Stimulated activated CD8-positive, alpha-beta memory T cell treated with anti-CD3 and anti-CD28 coated beads, Interleukin-7, amount 100 ng/mL, for 4 hours (primary cell): ENCODE data around the gene RELL1.

Experiments used
- DNase-seq, 2 donors: peaks; one replicate each; pipeline ENCODE4 v3.0.0-alpha.2; 2020; ENCODE audit warnings: low read depth in 2 of 2

The RELL1 gene

DNA sequence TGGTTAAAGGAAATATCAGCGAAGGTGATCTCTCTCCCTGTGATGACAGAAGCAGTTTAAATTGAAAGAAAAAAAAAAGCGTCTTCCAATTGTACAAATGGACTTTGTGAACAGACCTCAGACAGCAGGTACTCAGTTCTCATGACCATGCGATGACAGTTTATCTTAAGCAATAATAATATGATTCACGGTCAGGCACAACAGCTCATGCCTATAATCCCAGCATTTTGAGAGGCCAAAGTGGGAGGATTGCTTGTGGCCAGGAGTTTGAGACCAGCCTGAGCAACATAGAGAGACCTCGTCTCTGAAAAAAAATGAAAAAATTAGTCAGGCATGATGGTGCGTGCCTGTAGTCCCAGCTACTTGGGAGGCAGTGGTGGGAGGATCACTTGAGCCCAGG lies 51.0 kb downstream of the RELL1 start:
- DNase-seq: no peak

- DNase-seq: no peak
Measured at GRCh38 chr4:37634180-37634579, 52.0 kb downstream of the RELL1 start.

DNA sequence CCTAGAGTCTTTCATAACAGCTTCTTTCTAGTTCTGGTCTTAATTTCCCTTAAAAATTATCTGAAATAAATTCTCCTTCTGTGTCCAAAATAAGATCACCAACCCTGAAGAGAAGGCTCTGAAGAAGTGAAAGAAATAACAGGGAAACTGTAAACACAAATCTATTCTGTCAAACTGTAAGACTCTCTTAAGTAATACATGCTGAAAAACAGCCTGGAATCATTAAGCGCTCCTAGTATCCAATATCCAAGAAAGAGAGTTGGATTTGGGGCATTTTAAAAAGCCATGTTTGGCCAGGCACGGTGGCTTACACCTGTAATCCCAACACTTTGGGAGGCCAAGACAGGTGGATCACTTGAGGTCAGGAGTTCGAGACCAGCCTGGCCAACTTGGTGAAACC lies 53.3 kb downstream of the RELL1 start:
- DNase-seq: no peak

GRCh38 chr4:37631551-37631950 lies 54.6 kb downstream of the RELL1 start:
- DNase-seq: no peak

- no peak for DNase-seq
Measured at GRCh38 chr4:37629713-37630112, 56.5 kb downstream of the RELL1 start.

GRCh38 chr4:37628977-37629609 lies 57.1 kb downstream of the RELL1 start:
- DNase-seq: no peak

- DNase-seq: no peak
Measured at GRCh38 chr4:37627263-37627662, 58.9 kb downstream of the RELL1 start.

GRCh38 chr4:37625499-37625898 lies 60.7 kb downstream of the RELL1 start:
- no peak for DNase-seq

GRCh38 chr4:37623940-37624339 lies 62.2 kb downstream of the RELL1 start:
- DNase-seq: no peak

DNA sequence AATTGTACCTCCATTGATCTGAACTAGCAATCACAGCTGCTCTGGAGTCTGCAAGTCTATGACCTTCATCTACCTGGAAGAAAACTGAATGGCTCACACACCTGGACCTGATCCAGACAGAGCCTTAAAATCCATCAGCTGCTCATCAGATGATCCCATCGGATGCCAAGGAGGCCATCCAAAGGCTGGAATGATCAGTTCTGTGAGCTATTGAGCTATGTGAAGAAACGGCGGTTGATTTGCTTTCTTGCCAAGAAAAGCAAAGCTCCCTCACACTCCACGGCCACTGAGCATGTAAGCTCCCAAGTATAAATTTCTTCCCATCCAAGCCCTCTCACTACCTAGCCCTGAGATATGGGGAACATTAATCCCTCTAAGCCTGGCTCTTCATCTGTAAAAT lies 63.1 kb downstream of the RELL1 start:
- no peak for DNase-seq

GRCh38 chr4:37620176-37620575 lies 66.0 kb downstream of the RELL1 start:
- DNase-seq: no peak

GRCh38 chr4:37615720-37616063 lies 70.5 kb downstream of the RELL1 start:
- DNase-seq: no peak

DNA sequence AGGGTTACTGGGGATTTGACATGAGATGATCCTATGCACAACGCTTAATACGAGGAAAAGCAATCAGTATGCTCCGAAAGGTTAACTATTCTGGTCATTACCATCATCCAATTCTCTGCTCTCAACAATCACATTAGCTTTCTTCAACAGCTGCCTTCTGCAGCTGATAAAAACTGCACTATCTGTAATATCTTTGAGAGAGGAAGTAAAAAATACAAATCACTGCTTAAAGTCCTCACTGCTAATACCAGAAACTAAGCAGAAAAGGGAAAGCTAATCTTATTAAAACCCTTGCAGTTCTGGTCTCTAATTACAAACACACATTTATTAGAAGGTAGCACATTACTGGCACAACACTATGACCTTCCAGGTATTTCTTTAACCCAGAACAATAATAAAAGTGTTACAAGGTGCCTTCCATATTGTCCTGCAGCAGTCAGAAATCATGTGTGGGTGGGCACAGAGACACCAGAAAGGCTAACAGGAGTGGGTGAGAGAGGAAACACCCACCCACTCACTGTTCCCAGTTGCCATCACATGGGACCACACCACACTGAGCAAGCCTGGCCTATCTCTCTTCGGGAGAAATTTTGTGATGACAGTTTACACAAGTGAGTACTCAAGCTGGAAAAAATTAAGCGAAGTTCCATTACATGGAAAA lies 71.0 kb downstream of the RELL1 start:
- DNase-seq: no peak

DNA sequence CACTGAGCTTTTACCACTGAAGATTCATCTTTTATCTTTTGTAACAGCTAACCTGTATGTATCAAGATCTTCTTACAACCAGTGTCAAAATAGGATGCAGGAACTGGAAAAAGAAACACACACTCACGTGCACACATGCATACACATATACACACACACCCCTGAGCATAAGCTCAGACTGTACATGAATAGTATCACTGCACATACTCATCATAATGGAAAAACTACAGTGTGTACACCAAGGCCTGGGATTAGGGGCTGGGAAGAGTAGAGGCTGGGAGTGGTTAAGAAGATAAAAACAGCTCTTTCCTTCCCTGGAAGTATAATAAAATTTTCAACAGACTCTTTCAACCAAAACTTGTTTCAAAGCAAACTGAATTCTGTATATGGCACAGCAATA lies 73.4 kb downstream of the RELL1 start:
- no peak for DNase-seq

DNA sequence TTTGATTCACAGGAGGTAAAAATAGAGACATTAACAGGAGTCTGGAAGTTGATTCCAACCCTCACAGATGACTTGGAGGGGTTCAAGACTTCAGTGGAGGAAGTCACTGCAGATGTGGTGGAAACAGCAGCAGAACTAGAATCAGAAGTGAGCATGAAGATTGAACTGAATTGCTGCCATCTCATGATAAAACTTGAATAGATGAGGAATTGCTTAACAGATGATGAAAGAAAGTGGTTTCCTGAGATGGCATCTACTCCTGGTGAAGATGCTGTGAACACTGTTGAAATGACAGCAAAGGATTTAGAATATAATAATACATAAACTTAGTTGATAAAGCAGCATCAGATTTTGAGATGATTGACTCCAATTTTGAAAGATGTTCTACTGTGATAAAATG lies 76.5 kb downstream of the RELL1 start:
- DNase-seq: no peak

- no peak for DNase-seq
Measured at GRCh38 chr4:37607018-37607417, 79.2 kb downstream of the RELL1 start.

DNA sequence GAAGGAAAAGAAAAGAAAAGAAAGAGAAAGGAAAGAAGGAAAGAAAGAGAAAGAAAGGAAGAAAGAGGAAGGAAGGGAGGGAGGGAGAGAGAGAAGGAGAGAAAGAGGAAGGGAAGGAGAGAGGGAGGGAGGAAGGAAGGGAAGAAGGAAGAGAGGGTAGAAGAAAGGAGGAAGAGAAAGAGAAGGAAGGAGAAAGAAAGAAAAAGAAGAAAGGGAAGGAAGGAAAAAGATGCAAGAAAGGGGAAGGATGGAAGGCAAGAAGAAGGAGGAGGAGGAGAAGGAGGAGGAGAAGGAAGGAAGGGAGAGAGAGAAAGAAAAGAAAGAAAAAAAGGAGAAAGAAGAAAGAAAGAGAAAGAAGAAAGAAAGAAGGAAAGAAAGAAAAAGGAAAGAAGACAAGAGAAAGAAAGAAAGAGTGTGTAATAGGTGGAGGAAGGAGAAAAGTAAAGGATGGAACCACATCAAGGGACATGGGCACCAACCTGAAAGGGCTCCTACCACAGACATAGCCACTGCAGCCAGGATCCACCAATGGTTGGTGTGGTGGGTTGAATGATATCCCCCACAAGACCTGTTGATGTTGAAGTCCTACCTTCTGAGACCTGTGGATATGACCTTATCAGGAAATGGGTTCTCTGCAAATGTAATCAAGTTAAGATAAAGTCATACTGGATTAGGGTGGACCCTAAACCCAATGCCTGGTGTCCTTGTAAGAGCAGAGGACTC lies 80.2 kb downstream of the RELL1 start:
- DNase-seq: no peak

DNA sequence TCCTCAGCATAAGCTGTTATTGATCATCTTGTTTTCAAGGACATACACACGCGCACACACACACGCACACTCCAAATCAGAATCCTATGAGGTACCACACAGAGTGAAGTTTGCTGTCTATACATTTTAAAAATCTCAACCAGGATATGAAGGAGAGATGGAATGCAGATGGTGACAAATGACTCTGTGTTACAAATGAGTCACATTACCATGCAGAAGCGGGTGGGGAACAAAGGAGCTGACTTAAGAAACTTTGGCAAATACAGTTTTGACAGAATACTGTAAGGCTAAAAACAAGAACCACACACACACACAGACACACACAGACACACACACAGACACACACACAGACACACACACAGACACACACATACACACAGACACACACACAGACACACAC lies 81.7 kb downstream of the RELL1 start:
- DNase-seq: no peak

DNA sequence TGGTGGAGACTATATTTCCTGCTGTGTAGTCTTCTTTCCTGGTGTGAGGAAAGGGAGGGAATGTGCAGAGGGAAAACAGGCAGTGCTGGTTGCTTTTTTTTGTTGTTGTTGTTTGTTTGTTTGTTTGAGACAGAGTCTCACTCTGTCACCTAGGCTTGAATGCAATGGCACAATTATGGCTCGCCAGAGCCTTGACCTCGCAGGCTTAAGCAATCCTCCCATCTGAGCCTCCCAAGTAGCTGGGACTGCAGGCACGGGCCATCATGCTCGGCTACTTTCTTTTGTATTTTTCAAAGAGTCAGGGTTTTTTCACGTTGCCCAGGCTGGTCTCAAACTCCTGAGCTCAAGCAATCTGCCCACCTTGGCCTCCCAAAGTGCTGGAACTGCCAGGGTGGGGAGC lies 82.5 kb downstream of the RELL1 start:
- DNase-seq: no peak

DNA sequence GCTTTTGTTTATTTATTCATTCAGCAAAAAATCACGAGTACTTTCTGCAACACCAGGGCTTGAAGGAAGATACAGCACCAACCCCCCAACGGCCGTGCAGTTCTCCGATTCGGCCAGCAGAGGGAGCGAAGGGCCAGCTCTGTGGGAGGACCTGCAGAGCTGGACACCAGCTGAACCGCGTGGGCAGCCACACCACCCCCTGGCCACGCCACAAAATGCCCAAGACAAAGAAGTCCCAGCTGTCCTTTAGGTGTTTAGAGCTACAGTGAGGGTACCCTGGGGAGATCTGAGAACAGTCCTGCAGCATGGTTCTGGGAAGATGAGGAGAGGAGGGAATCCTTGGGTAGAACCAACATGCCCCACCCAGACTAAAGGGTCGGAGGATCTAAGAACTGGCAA lies 83.1 kb downstream of the RELL1 start:
- DNase-seq: peak; percentile 50 to 52

DNA sequence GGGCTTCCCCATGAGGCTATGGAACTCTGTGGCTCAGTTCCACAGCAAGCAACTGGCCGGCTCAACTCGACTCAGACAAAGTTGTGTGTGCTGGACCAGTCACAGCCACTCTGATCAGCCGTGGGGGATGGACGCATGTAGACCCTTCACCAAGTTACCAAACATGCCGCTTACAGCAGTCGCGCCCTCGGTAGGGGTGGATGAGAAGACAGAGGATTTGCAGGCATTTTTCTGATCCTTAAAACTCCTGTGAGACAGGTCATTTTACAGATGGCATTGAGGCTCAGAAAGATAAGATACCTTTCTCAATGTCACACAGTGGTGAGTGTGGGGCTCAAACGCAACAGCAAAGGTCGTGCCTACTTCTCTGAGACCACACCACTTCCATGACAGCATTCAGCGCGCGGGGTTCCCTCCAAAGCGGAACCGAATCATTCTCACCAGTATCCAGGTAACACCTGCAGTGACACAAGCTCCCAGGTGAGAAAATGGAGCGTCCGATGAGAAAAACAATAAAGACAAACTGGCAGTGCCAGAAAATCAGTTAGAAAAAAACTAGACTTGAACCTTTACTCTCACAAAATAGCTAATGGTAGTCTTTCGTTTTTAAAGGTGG lies 83.6 kb downstream of the RELL1 start:
- DNase-seq: no peak

GRCh38 chr4:37601531-37601930 lies 84.6 kb downstream of the RELL1 start:
- DNase-seq: no peak
